GM18520 (cell line): ENCODE data around the gene IL1R2.
"Not testable (repeated sequence)": the region's sequence is repeated elsewhere in the genome, so short reads cannot be mapped to it uniquely, and the experiment has no call there.

ENCODE experiments used
- ATAC-seq: cut with Tn5 transposase; IDR thresholded peaks from one replicate; pipeline ENCODE4 v1.9.1; 2021; ENCODE audit not compliant: unreplicated experiment

The IL1R2 gene

GRCh38 chr2:102058293-102058833, 66.6 kb downstream of the IL1R2 start:
- ATAC-seq, result no peak

GRCh38 chr2:102059151-102059550, 67.4 kb downstream of the IL1R2 start:
- ATAC-seq, result no peak

GRCh38 chr2:102060047-102060446, 68.3 kb downstream of the IL1R2 start:
- ATAC-seq, result no peak

GRCh38 chr2:102060792-102061191, 69.0 kb downstream of the IL1R2 start:
- no peak for ATAC-seq

GRCh38 chr2:102061286-102061699, 69.5 kb downstream of the IL1R2 start:
- no peak for ATAC-seq

- no peak for ATAC-seq
These were observed 70.4 kb downstream of the IL1R2 start for GRCh38 chr2:102061962-102062795.

GRCh38 chr2:102062802-102063201, 71.0 kb downstream of the IL1R2 start:
- ATAC-seq, result no peak

- no peak for ATAC-seq
These were observed 71.7 kb downstream of the IL1R2 start for GRCh38 chr2:102063487-102063911.

- ATAC-seq, result no peak
These were observed 72.3 kb downstream of the IL1R2 start for GRCh38 chr2:102063941-102064678.

- no peak for ATAC-seq
These were observed 73.2 kb downstream of the IL1R2 start for GRCh38 chr2:102064679-102065674.

GRCh38 chr2:102065675-102066252, 74.0 kb downstream of the IL1R2 start:
- ATAC-seq, result no peak

- no peak for ATAC-seq
These were observed 74.8 kb downstream of the IL1R2 start for GRCh38 chr2:102066554-102066953.

- not testable (repeated sequence) for ATAC-seq
These were observed 76.4 kb downstream of the IL1R2 start for GRCh38 chr2:102068126-102068525.

GRCh38 chr2:102069311-102069974, 77.7 kb downstream of the IL1R2 start:
- ATAC-seq, result no peak

- no peak for ATAC-seq
These were observed 78.4 kb downstream of the IL1R2 start for GRCh38 chr2:102070058-102070642.

GRCh38 chr2:102072741-102073140, 81.0 kb downstream of the IL1R2 start:
- no peak for ATAC-seq

- no peak for ATAC-seq
These were observed 81.5 kb downstream of the IL1R2 start for GRCh38 chr2:102073168-102073724.

GRCh38 chr2:102074152-102074783, 82.5 kb downstream of the IL1R2 start:
- no peak for ATAC-seq

- no peak for ATAC-seq
These were observed 83.7 kb downstream of the IL1R2 start for GRCh38 chr2:102075479-102075878.
